ENCODE measurements around the gene ERN1. TPM values are rescaled to one million over a fixed set of nuclear protein-coding genes. Genes with fewer than 3 reads are reported as not detected.
A peak's percentile ranks its signal among the peaks of the same experiment; 100 is the strongest.

Gene ERN1
- total and polyA plus RNA-seq, 2 of the 13 experiments (the other 11 are each of a cell fraction or from before 2014, with no cell fraction given) = 6.0 to 12.7 TPM

GRCh38 chr17:64134216-64134970, 4.4 kb upstream of the ERN1 start (continued):
- no peak; the same call in 1 of the 2 replicates for TF ChIP-seq ESRRA (CRISPR knock-in tag; IDR thresholded peaks at IDR 0.05; ENCODE audit: low read depth)
- peak; percentile 50; the same call in 1 of the 2 replicates for TF ChIP-seq HDAC2 (CRISPR knock-in tag; IDR thresholded peaks at IDR 0.05)
- TF ChIP-seq PBX2 (CRISPR knock-in tag; IDR thresholded peaks at IDR 0.05) = no peak
- TF ChIP-seq ZNF670 (CRISPR knock-in tag; IDR thresholded peaks at IDR 0.05; ENCODE audit: borderline replicate concordance) = peak; percentile 86
- TF ChIP-seq BHLHE40 (IDR thresholded peaks at IDR 0.05; ENCODE audit: low read length) = peak; percentile 76
- no peak for TF ChIP-seq CREB1 (IDR thresholded peaks at IDR 0.05)
- peak; percentile 42 for TF ChIP-seq CREB1 (CRISPR knock-in tag; IDR thresholded peaks at IDR 0.05)
- TF ChIP-seq MED1 (CRISPR knock-in tag; IDR thresholded peaks at IDR 0.05) = peak; percentile 69
- no peak for TF ChIP-seq CC2D1A (CRISPR knock-in tag; IDR thresholded peaks at IDR 0.05)
- TF ChIP-seq SAP130 (CRISPR knock-in tag; IDR thresholded peaks at IDR 0.05; ENCODE audit: low read depth) = peak; percentile 82
- no peak for TF ChIP-seq SSRP1 (CRISPR knock-in tag; IDR thresholded peaks at IDR 0.05)
- TF ChIP-seq KDM2A (CRISPR knock-in tag; IDR thresholded peaks at IDR 0.05; ENCODE audit: borderline replicate concordance, low read depth) = no peak
- TF ChIP-seq SALL2 (CRISPR knock-in tag; IDR thresholded peaks at IDR 0.05) = 0 out of 2 replicates have a peak, but pooled peaks have one; percentile 46
- TF ChIP-seq HMG20B (CRISPR knock-in tag; conservative IDR thresholded peaks at IDR 0.05) = 0 out of 2 replicates have a peak, but pooled peaks have one; percentile 9
- peak; percentile 79 for TF ChIP-seq FOXP1 (IDR thresholded peaks at IDR 0.05)
- peak; percentile 96 for TF ChIP-seq FOXP1 (CRISPR knock-in tag; IDR thresholded peaks at IDR 0.05)
- no peak for TF ChIP-seq SOX6 (IDR thresholded peaks at IDR 0.05)
- TF ChIP-seq SOX6 (CRISPR knock-in tag; IDR thresholded peaks at IDR 0.05) = peak; percentile 81
- TF ChIP-seq ZNF124 (CRISPR knock-in tag; IDR thresholded peaks at IDR 0.05) = no peak; the same call in 1 of the 2 replicates
- peak; percentile 54; the same call in 1 of the 2 replicates for TF ChIP-seq FLYWCH1 (CRISPR knock-in tag; IDR thresholded peaks at IDR 0.05)
- 0 out of 2 replicates have a peak, but pooled peaks have one; percentile 27 for TF ChIP-seq NR2C2 (CRISPR knock-in tag; IDR thresholded peaks at IDR 0.05; ENCODE audit: borderline replicate concordance)
- TF ChIP-seq, protein P1, sequence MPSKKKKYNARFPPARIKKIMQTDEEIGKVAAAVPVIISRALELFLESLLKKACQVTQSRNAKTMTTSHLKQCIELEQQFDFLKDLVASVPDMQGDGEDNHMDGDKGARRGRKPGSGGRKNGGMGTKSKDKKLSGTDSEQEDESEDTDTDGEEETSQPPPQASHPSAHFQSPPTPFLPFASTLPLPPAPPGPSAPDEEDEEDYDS (CRISPR knock-in tag; IDR thresholded peaks at IDR 0.05) = peak; percentile 64; the same call in 1 of the 2 replicates
- no peak for TF ChIP-seq SAFB2 (CRISPR knock-in tag; IDR thresholded peaks at IDR 0.05; ENCODE audit: borderline replicate concordance, low read depth)
- 0 out of 2 replicates have a peak, but pooled peaks have one; percentile 32 for TF ChIP-seq ZBTB42 (CRISPR knock-in tag; IDR thresholded peaks at IDR 0.05)
- no peak for TF ChIP-seq MAFG (CRISPR knock-in tag; IDR thresholded peaks at IDR 0.05)
- no peak for TF ChIP-seq ZNF761 (CRISPR knock-in tag; conservative IDR thresholded peaks at IDR 0.05)
- no peak for TF ChIP-seq ZNF687 (CRISPR knock-in tag; IDR thresholded peaks at IDR 0.05)
- TF ChIP-seq BCL6 (CRISPR knock-in tag; IDR thresholded peaks at IDR 0.05) = peak; percentile 60; the same call in 1 of the 2 replicates
- no peak for TF ChIP-seq MIER2 (CRISPR knock-in tag; IDR thresholded peaks at IDR 0.05)

Measured in HepG2 (cell line).